Fibroblast of skin of scalp (primary cell): Measurements from ENCODE around the gene HSPA4L.
A peak's percentile ranks its signal among the peaks of the same experiment; 100 is the strongest.

Source experiments
- DNase-seq: peaks from one replicate; pipeline ENCODE4 v3.0.0-alpha.2; 2013

HSPA4L gene

DNA sequence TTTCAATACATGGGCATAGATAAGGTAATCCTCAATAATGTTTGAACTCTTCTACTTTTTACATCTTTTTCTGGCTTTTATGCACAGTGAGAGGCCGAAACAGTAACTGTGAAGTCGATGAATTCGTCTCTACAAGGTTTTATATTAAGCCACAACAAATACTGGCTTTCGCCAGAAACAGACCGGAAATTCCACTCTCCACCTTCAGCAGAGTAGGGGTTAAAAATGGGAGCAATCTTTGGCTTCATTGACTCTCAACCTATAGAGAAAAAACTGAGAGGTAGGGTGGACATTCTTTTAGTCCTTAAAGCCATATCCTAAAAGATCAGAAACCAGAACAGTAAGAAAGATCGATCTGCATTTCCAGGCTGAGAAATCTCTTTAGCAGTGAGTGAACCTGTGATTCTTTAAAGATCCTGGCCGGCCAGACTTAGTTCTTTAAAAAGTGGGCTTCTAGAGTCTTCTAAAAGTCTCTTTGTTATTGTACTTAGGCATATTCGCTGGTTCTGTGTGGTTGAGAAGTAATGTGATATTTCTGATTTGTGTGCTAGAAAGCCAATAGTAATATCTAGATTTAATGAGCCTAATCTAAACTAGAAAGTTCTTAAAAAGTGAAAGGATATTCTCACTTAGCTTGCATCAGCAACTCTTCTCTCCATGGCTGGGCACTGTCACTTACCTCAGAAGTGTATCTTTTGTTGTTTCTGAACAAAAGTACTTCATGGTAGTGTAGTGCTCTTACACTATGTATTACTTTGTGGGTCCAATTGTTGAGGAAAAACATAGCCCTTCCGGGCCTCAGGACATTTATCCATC, 2.0 kb downstream of the HSPA4L start:
- DNase-seq, result no peak

DNA sequence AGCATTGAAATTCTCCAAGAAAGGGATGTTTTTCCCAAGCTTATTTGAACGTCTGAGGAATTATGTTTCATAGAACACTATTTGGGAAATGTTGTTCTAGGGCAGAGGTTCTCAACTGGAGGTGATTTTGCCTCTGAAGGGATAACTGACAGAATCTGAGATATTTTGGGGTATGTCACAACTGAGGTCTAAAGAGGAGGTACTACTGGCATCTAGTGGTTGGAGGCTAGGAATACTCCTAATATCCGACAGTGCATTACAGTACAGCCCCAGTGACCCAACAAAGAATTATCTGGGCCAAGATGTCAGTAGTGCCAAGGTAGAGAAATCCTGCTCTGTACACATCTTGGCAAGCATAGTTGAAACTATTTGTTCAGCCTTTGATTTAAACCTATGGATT, 6.4 kb downstream of the HSPA4L start:
- peak; percentile 4 for DNase-seq

DNA sequence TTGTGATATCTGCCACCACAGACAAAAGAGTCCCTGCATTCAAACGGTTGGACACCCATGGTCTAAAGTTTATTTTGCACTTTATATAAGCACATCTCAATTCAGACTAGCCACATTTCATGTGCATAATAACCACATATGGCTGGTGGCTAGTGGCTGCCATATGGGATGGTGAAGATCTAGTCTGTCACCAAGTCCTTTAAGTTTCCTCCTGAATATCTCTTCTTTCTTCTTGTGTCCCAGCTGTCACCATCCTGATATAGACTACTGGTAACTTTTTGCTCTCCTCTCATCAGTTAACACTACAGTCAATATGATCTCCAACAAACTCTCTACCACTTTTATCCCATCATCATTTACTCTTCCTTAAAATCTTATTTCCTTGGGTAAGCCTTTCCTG, 9.3 kb downstream of the HSPA4L start:
- no peak for DNase-seq

DNA sequence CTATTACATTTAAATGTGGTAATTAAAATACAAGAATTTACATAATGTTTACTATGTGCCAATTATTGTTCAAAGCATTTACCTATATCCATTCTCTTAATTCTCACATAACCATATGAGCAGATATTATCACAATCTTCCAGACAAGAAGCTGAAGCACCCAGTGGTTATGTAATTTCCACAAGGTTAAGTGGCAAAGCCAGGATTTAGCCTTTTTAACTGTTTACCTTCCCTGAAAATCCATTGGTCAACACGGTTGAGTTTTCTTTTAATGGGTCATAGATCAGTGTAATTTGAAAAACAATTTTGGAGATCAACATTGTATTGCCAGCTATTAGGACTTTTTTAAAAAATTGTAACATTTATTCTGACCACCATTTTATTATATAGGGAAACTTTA, 11.4 kb downstream of the HSPA4L start:
- no peak for DNase-seq

DNA sequence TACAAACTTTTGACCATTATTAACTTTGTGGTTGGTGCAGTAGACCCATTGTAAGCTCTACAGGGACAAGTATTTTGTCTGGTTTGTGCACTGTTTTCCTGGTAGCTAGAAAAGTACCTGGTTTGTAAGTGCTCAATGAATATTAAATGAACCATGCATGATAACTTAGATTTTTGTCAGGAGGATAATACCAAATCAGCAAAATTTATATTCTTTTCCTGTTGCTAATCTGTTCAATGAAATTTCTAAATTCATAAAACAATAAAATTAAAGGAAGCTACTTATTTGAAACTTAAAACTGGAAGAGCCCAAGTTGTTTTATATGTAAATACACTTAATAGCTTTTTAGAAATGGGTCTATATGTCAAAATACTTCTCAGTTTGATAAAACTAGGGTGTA, 17.6 kb downstream of the HSPA4L start:
- no peak for DNase-seq

DNA sequence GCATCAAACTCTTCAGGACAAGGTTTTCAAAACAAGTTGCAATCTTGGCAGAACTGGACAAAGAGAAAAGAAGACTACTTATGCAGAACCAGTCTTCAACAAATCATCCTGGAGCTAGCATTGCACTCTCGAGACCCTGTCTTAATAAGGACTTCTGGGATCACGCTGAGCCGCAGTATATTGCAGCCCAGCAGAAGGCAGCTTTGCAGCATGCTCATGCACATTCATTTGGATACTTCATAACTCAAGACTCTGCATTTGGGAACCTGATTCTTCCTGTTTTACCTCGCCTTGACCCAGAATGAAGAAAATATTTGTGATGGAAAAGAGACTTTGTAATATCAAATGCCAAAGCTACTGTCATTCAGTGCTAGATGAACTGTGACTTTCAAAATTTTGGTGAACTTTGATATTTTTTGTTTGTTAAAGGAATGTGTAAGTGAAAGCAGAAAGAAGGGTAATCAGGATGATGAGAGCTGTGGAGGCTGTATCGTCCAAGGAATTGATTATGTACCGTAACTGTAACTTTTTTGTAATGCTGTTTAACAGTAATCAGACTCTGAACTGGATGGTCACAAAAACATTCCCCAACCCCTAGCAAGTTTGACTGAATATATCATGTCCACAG, 27.2 kb downstream of the HSPA4L start:
- peak; percentile 1 for DNase-seq

DNA sequence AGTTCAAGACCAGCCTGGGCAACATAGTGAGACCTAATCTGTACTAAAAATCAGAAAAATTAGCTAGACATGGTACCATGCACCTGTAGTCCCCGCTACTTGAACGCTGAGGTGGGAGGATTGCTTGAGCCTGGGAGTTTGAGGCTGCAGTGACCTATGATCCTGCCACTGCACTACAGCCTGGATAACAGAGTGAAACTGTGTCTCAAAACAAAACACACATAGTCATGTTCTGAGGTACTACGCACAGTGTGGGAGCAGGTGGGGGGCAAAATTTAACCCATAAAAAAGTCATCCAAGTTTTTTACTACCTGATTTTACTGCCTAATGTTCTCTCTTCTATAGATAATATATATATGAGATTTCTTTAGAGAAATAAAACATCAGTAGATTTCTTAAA, 28.4 kb downstream of the HSPA4L start:
- no peak for DNase-seq

DNA sequence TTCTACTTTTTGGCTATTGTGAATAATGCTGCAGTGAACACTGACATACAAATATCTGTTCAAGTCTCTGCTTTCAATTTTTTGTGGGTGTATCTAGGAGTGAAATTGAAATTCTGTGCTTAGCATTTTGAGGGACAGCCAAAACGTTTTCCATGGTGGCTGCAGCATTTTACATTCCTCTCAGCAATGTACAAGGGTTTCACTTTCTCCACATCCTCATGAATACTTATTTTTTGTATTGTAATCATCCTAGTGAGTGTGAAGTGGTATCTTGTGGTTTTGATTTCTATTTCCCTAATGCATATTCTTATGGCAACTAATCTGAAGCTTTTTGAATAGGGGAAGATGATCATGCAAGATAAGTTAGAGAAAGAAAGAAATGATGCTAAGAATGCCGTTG, 40.3 kb downstream of the HSPA4L start:
- no peak for DNase-seq

DNA sequence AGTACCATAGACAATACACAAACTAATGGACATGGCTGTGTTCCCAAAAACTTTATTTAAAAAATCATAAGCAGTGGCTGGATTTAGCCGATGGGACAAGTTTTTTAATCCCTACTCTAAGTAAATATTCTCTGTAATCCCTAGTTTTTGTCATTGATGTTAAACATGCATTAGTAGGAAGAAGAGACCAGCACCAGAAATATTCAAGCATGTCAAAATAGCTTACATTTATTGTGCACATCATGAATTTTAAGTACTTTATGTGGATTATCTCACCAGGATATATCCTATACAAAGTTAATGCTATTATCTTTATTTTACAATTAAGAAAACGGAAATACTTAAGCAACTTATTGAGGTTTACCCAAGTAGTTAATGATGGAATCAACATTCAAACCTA, 46.0 kb downstream of the HSPA4L start:
- no peak for DNase-seq

DNA sequence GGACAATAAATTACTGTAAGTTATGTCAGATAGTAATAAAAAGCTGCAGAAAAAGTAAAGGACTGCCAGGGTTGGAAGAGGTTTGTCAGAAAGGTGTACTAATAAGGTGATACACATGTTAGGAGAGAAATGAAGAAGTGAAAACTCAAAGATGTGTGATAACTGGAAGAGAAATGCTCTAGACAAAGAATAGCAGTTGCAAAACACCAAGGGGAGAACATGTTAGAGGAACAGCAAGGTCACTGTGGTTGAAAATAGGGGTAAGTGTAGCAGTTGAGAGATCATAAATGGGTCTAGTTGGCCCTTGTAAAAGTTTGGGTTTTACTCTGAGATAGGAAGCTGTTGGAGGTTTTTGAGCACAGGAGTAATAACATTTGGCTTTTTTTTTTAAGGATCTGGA, 46.9 kb downstream of the HSPA4L start:
- DNase-seq, result no peak

DNA sequence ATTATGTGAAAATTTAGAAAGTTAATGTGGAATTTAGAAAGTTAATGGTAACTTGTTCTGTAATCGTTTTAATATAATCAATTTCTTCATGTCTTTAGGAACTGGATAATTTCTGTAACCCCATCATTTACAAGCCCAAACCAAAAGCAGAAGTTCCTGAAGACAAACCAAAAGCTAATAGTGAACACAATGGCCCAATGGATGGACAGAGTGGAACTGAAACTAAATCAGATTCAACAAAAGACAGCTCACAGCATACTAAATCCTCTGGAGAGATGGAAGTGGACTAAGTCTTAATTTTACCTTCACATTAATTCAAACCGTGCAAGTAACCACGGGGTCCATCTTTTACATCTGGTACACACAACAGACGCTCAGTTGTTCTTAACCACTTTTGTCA, 50.5 kb downstream of the HSPA4L start:
- no peak for DNase-seq

DNA sequence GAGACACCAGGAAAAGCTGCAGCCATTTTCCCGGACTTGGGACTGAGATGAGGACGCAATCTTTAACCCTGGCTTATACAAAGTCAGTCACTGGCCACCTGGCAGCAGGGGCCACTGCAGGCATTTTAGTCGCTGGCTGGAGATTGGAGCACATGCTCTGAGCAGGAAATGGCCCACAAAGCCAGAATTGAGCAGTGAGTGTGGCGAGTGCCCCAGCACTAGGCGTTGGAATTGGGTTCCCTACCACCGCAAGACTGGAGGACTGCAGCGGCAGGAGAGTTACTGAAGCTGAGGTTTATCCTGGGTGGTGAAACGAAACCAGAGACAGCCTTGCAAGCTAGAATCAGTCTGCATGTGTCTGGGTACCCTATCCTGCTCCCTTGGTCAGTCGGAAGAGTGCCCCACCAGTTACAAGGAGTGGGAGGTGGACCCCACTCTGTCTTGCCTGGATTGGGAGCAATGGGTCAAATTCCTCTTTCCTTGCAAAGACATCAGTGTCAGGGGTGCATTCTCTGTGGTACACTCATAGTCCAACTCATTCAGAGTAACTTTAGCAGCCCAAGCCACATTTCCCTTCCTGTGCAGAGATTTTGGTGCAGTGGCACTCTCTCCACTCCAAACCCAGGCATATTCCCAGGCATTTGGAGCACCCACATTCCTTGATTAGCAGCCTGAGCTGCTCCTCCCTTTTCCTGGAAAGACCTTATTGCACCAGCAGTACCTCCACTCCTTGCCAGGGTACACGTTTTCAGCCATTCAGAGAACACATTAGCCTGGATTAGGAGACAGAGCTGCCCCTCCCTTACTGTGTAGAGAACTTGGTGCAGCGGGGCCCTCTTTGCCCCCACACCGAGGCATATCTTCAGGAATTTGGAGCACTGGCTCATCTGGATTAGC, 61.8 kb downstream of the HSPA4L start:
- no peak for DNase-seq

DNA sequence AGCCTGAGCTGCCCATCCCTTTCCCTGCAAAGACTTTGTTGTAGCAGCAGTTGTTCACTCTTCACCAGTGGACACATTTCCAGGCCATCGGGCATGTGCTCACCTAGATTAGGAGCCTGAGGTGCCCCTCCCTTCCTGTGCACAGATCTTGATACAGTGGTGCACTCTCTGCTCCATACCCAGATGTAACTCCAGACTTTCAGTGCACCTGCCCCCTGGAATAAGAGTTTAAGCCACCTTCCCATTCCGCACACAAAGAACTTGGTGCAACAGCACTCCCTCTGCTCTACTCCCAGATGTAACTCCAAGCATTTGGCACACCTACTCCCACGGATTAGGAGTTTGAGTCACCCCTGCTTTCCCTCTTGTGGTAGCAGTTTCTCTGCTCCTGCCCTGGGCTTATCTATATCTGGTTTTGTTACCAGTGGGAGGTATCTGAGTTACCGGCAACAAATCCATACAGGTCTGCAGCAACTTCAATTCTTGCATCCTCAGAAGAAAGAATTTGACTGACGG, 62.5 kb downstream of the HSPA4L start:
- no peak for DNase-seq

DNA sequence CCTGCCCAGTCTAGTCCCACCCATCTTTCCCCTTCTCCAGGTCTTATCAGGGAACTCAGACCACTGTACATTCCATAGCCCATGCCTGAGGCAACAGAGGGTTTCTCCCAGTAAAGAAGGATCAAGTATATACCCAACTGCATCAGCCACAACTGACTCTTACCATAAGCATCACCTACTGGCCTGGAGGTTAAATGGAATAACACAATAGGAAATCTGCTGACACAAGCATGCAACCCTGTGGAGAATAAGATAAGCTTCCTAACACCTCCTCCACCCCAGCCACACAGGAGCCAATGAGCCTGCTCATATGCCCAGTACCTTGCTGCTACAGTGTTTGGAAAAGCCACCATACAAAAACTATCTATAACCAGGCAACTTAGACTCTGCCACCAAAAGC, 63.9 kb downstream of the HSPA4L start:
- DNase-seq, result no peak

DNA sequence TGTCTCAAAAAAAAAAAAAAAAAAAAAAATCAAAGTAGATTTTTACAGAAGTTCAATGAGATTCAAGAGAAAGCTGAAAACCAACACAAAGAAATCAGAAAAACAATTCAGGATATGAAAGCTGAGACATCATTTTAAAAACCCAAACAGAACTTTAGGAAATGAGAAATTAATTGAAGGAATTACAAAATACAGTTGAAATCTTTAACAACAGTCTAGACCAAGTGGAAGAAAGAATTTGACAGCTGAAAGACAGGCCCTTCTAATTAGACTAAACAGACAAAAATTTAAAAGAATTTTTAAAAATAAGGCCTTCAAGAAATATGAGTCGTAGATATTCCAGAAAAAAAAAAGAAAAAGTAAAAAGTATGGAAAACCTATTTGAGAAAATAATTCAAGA, 64.6 kb downstream of the HSPA4L start:
- DNase-seq, result no peak

DNA sequence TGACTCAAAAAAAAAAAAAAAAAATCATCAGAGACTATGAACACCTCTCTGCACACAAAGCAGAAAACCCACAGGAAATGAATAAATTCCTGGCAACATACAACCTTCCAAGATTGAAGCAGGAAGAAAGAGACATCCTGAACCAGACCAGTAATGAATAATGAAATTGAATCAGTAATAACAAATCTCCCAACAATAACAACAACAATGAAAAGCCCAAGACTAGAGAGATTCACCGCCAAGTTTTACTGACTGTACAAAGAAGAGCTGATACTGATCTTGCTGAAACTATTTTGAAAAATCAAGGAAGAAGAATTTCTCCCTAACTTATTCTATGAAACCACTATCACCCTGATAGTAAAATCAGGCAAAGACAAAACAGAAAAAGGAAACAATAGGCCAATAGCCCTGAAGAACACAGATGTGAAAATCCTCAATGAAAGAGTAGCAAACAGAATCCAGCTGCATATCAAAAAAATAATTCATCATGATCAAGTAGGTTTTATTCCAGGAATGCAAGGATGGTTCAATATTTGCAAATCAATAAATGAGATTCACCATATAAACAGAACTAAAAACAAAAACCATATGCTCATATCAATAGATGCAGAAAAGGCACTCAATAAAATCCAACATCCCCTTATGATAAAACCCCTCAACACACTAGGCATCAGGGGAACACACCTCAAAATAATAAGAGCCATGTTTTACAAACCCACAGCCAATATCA, 67.5 kb downstream of the HSPA4L start:
- no peak for DNase-seq

DNA sequence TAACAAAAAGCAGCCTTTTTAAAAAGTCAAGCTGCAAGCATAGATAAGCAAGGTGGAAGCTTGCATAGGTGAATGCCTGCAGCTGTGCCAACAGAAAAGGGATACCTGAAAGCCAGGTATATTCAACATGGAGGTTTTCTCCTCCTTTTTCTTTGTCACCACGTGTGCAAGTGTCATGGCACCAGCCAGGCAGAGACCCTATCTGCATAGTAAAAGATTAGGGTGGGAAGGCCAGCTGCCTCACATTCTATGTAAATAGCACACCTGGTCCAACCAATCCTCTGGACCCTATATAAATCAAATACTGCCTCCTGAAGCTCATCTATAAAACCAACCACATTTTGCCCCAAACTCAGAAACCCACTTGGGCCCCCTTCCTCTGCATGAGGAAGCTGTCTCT, 70.5 kb downstream of the HSPA4L start:
- no peak for DNase-seq

DNA sequence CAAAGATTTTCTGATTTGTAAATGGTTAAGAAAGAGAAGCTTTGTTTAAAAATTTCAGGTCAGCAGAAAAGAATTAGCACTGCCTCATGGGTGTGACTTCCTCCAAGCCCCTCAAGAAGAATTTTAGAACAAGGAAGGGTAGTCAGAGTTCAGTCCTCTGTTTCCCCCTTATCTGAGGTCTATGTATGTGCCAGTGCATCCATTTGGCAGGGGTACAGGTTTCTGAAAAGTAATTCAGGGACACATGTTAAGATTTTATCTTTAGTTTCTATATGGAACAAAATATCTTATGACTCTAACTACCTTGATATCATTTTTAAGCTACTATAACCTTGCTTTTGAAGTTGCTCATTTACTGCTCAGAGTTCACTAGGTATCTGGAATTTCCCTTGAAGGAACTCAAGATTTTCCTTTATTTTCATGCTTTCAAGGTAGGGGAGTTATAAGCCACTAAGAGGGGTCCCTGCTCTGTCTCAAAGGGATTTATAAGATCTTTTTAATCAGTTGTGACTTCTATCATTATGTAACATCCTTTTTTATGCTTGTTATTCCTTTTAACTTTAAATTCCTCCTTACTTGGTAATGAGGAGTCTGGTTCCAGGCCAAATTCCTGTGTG, 74.2 kb downstream of the HSPA4L start:
- no peak for DNase-seq

DNA sequence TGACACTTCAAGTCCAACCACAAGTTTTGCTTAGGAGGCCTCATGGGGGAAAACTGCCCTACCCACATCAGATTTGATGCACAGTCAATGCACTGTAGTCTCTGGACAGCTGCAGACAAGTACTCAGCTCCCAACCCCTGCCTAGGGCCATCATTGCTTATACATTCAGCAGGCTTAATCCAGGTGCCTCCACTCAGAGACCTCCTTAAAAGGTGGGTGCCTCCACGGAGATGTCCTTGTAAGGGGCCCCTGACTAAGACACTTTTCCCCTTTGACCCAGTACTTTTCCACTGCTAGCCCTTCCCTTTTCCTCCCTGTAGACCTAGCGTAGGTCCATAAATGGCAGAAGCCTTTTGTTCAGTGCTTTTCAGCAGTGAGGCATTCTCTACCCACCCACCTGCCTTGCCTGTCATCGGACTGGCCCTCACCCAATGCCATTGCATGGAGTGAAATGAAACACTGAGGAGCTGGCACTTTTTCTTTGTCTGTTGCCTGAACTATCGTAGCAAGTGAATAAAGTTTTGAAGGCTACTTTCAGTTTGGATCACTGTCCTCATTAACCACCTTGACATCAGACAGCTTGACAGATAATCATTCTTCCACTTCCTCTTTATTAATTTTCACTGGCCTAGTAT, 74.8 kb downstream of the HSPA4L start:
- DNase-seq, result peak; percentile 90

DNA sequence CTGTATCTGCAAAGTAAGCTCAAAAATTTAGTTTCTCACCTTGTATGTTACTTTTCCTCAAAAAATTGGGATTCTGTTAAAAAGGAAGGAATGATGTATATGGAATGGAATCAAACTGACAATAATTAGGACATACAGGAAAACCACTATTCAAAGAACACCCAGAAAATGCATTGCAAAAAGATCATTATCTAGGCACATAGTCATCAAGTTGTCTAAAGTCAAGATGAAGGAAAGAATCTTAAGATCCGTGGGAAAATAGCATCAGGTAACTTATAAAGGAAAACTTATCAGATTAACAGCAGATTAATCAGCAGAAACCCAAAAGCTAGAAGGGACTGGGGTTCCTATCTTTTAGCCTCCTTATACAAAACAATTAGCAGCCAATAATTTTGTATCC, 75.5 kb downstream of the HSPA4L start:
- DNase-seq, result no peak

DNA sequence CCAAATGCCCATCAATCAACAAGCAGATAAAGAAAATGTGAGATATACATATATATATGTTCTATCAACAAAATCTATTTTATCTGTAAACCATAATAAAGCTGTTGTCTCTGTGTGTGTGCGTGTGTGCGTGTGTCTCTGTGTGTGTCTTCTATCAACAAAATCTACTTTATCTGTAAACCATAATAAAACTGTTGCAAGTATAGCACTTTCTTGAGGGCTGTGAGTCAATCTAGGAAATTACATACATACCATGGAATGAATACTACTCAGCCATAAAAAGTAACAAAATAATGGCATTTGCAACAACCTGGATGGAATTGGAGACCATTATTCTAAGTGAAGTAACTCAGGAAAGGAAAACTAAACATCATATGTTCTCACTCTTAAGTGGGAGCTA, 86.1 kb downstream of the HSPA4L start:
- no peak for DNase-seq

DNA sequence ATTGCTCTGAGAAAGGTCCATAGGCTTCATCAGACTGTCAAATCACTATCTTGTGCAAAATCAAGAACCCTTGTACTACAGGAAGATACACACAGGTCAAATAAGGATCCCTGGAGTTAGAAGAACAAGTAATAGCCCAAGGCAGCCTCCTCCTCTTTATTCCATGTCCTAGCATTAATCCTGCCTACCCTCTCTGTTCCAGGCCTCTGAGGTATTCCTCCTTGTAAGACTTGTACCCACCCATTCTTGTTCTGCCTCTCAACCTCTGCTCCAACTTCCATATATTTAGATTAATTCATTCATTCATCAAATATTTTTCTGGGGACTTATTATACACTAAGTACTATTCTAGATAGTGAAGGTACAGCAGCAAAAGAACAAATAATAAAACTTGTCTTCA, 88.2 kb downstream of the HSPA4L start:
- DNase-seq, result no peak
